Activated CD8-positive, alpha-beta T cell treated with anti-CD3 and anti-CD28 coated beads for 36 hours (primary cell): ENCODE data around the gene GRID2. TPM values are rescaled to one million over a fixed set of nuclear protein-coding genes. Genes with fewer than 3 reads are reported as not detected.

ENCODE experiments used
- ATAC-seq: fragments of 200-7000 bp; cut with Tn5 transposase; one replicate; pipeline ENCODE4 v1.10.0; 2021; ENCODE audit warnings: mild to moderate bottlenecking, moderate library complexity
- CTCF ChIA-PET: fragments of 350-600 bp; sonication (Branson Sonifier 250); formaldehyde crosslinking; loops from one replicate; lab custom pipeline; 2021; ENCODE audit warnings: antibody characterized with exemption; lab: Charles Lee
- POLR2A ChIA-PET: fragments of 350-600 bp; sonication (Branson Sonifier 250); formaldehyde crosslinking; loops from one replicate; lab custom pipeline; 2021; ENCODE audit warnings: antibody characterized with exemption; lab: Charles Lee
- DNase-seq: peaks from one replicate; pipeline ENCODE4 v3.0.0-alpha.2; 2020
- H3K27ac Mint-ChIP-seq: one replicate; pipeline ENCODE4 v1.8.0; 2021; ENCODE audit warnings: mild to moderate bottlenecking, mixed read lengths
- H3K27me3 Mint-ChIP-seq: one replicate; pipeline ENCODE4 v1.8.0; 2021; ENCODE audit warnings: mixed read lengths
- H3K36me3 Mint-ChIP-seq: one replicate; pipeline ENCODE4 v1.8.0; 2021; ENCODE audit warnings: low read depth, mixed read lengths
- H3K4me1 Mint-ChIP-seq: one replicate; pipeline ENCODE4 v1.8.0; 2021; ENCODE audit warnings: low read depth, mixed read lengths
- H3K4me3 Mint-ChIP-seq: one replicate; pipeline ENCODE4 v1.8.0; 2021; ENCODE audit warnings: mild to moderate bottlenecking, moderate library complexity, mixed read lengths
- H3K9me3 Mint-ChIP-seq: one replicate; pipeline ENCODE4 v1.8.0; 2021; ENCODE audit warnings: mixed read lengths
- CTCF ChIP-seq: fragments of 200-600 bp; IDR thresholded peaks from one replicate; pipeline ENCODE4 v1.8.0; 2022; ENCODE audit warnings: antibody characterized with exemption, mild to moderate bottlenecking
- intact Hi-C: fragments of 100-400 bp; cut with micrococcal nuclease; formaldehyde crosslinking; loops from one replicate; pipeline ENCODE4 v1.10.0; 2022
- total RNA-seq, 2 experiments: library from RNA; stranded (reverse); gene quantifications; one replicate each; pipeline ENCODE4 v1.2.3, GENCODE V29; 2021

GRID2 gene
- total RNA-seq, 2 experiments from 2014 or later = not detected

- intact Hi-C loops = no loop called here
- ChIA-PET POLR2A (interaction anchor here (0.7 kb wide), 1 partner anchor 84 kb away, joined by 3 read pairs; no protein-coding TSS in a partner anchor), CTCF (interaction anchor here (1.0 kb wide), 1 partner anchor 12 kb away, joined by 4 read pairs; no protein-coding TSS in a partner anchor)
- Mint-ChIP-seq H3K9me3 (no peaks in the 10 kb centered on the region), H3K36me3 (no peaks in the 10 kb centered on the region), H3K27me3 (no peaks in the 10 kb centered on the region), H3K4me1 (no peaks in the 10 kb centered on the region), H3K4me3 (no peak overlapping the region), H3K27ac (no peak overlapping the region)
- TF ChIP-seq CTCF = no peak
- ATAC-seq (no peak), DNase-seq (no peak)
These were observed 1070.4 kb downstream of the GRID2 start for GRCh38 chr4:93373893-93374860.

- no peaks in the 10 kb centered on the region for H3K27me3 Mint-ChIP-seq
These were observed 1080.5 kb downstream of the GRID2 start for GRCh38 chr4:93384241-93384640.

GRCh38 chr4:93384887-93385286, 1081.1 kb downstream of the GRID2 start:
- Mint-ChIP-seq H3K36me3 (no peaks in the 10 kb centered on the region), H3K27me3 (no peaks in the 10 kb centered on the region), H3K9me3 (peaks cover 2% of the 10 kb centered on the region), H3K4me1 (no peaks in the 10 kb centered on the region), H3K4me3 (no peak overlapping the region), H3K27ac (no peak overlapping the region)
- ChIA-PET CTCF (no interaction called here), POLR2A (no interaction called here)
- TF ChIP-seq CTCF = no peak
- no peak for ATAC-seq
- no peak for DNase-seq
- intact Hi-C loops = no loop called here

More at GRCh38 chr4:93384241-93384640, 1080.5 kb downstream of the GRID2 start:
- Mint-ChIP-seq H3K36me3 (no peaks in the 10 kb centered on the region), H3K4me1 (no peaks in the 10 kb centered on the region), H3K9me3 (peaks cover 4% of the 10 kb centered on the region), H3K27ac (no peak overlapping the region), H3K4me3 (no peak overlapping the region)
- ATAC-seq (no peak), DNase-seq (no peak)
- TF ChIP-seq CTCF = no peak
- intact Hi-C loops = no loop called here
- CTCF ChIA-PET = no interaction called here
- POLR2A ChIA-PET = no interaction called here

GRCh38 chr4:93394545-93395081, 1090.8 kb downstream of the GRID2 start:
- Mint-ChIP-seq H3K27ac (no peak overlapping the region), H3K9me3 (peaks cover 3% of the 10 kb centered on the region), H3K4me3 (no peak overlapping the region), H3K27me3 (no peaks in the 10 kb centered on the region), H3K4me1 (no peaks in the 10 kb centered on the region), H3K36me3 (no peaks in the 10 kb centered on the region)
- ATAC-seq (no peak), DNase-seq (no peak)
- TF ChIP-seq CTCF = no peak
- CTCF ChIA-PET = no interaction called here
- intact Hi-C loops = no loop called here
- POLR2A ChIA-PET = no interaction called here

- no peak overlapping the region for H3K27ac Mint-ChIP-seq
- no peak for TF ChIP-seq CTCF
- peaks cover 1% of the 10 kb centered on the region for H3K9me3 Mint-ChIP-seq
- DNase-seq = no peak
- no peak for ATAC-seq
- H3K27me3 Mint-ChIP-seq = no peaks in the 10 kb centered on the region
- ChIA-PET POLR2A (no interaction called here), CTCF (no interaction called here)
- H3K36me3 Mint-ChIP-seq = no peaks in the 10 kb centered on the region
- H3K4me3 Mint-ChIP-seq = no peak overlapping the region
- intact Hi-C loops = no loop called here
- H3K4me1 Mint-ChIP-seq = no peaks in the 10 kb centered on the region
These were observed 1092.5 kb downstream of the GRID2 start for GRCh38 chr4:93396272-93396671.
